Natural killer cell (primary cell): Measurements from ENCODE around the gene ZNF664. TPM values are rescaled to one million over a fixed set of nuclear protein-coding genes. Genes with fewer than 3 reads are reported as not detected.

ENCODE experiments used
- ATAC-seq, 3 donors: fragments of 150-1000 bp in 2 of 3; fragments of 200-7000 bp in 1 of 3; cut with Tn5 transposase; 1 replicate in 1 of 3; 2 replicates in 2 of 3; pipeline ENCODE4 v1.10.0; 2021; ENCODE audit warnings: mild to moderate bottlenecking in 2 of 3, moderate library complexity in 2 of 3
- DNase-seq, 2 donors: peaks; one replicate each; pipeline versions ENCODE4 v3.0.0 to v3.0.0-alpha.2; 2013 to 2021; ENCODE audit warnings: mixed read lengths in 1 of 2
- H3K27ac ChIP-seq: one replicate; pipeline ENCODE4 v1.5.1; 2013; ENCODE audit warnings: mild to moderate bottlenecking, low read length
- H3K27me3 ChIP-seq: one replicate; pipeline ENCODE4 v1.6.1; 2013; ENCODE audit warnings: low read length; ENCODE audit not compliant: control insufficient read depth, insufficient read depth
- H3K36me3 ChIP-seq: one replicate; pipeline ENCODE4 v1.6.1; 2013; ENCODE audit warnings: low read length; ENCODE audit not compliant: control insufficient read depth, insufficient read depth
- H3K4me1 ChIP-seq: one replicate; pipeline ENCODE4 v1.6.1; 2013; ENCODE audit warnings: low read length; ENCODE audit not compliant: control insufficient read depth, insufficient read depth
- H3K4me3 ChIP-seq: one replicate; pipeline ENCODE4 v1.5.1; 2013; ENCODE audit warnings: low read length
- H3K9me3 ChIP-seq: one replicate; pipeline ENCODE4 v1.6.1; 2013; ENCODE audit warnings: low read length; ENCODE audit not compliant: control insufficient read depth, insufficient read depth
- H3K27ac Mint-ChIP-seq, 2 donors: one replicate each; pipeline ENCODE4 v1.8.0; 2022; ENCODE audit warnings: mild to moderate bottlenecking in 2 of 2, mixed read lengths in 2 of 2, moderate library complexity in 1 of 2
- H3K27me3 Mint-ChIP-seq, 2 donors: one replicate each; pipeline ENCODE4 v1.8.0; 2022; ENCODE audit warnings: low read depth in 2 of 2, mixed read lengths in 2 of 2
- H3K36me3 Mint-ChIP-seq: one replicate; pipeline ENCODE4 v1.8.0; 2022; ENCODE audit warnings: mixed read lengths
- H3K4me1 Mint-ChIP-seq, 2 donors: one replicate each; pipeline ENCODE4 v1.8.0; 2022; ENCODE audit warnings: mixed read lengths in 2 of 2
- H3K4me3 Mint-ChIP-seq: one replicate; pipeline ENCODE4 v1.8.0; 2022; ENCODE audit warnings: mild to moderate bottlenecking, moderate library complexity, mixed read lengths
- H3K9me3 Mint-ChIP-seq, 2 donors: one replicate each; pipeline ENCODE4 v1.8.0; 2022; ENCODE audit warnings: mixed read lengths in 2 of 2
- CTCF ChIP-seq: fragments of 200-600 bp; IDR thresholded peaks from one replicate; pipeline ENCODE4 v1.8.0; 2022; ENCODE audit warnings: antibody characterized with exemption
- WGBS: methylation state at CpG from one replicate; pipeline ENCODE4 v1.1.7; 2013; ENCODE audit warnings: missing lambda C conversion rate; ENCODE audit not compliant: insufficient coverage; 5-methylcytosine and 5-hydroxymethylcytosine counted together
- intact Hi-C: fragments of 100-400 bp; cut with micrococcal nuclease; formaldehyde crosslinking; loops from one replicate; pipeline ENCODE4 v1.14.2; 2022
- total RNA-seq, 4 donors: library from RNA; stranded (reverse); fragments of 120-200 nt in 1 of 4; gene quantifications; one replicate each; pipeline versions ENCODE4 v1.2.3 to v1.2.4, GENCODE V29; 2013 to 2022

The ZNF664 gene
- total RNA-seq, 3 donors from 2014 or later (not counting 1 experiment from before 2014, with no cell fraction given), result 36.0 to 47.3 (median 46.9) TPM

- no peak overlapping the region for H3K27ac ChIP-seq
- H3K27ac Mint-ChIP-seq, result no peak overlapping the region
- no peaks in the 10 kb centered on the region for H3K4me1 Mint-ChIP-seq
- H3K4me3 Mint-ChIP-seq, result no peak overlapping the region
- intact Hi-C loops, result no loop called here
- no peaks in the 10 kb centered on the region for H3K9me3 ChIP-seq
- ATAC-seq (no peak), DNase-seq (no peak)
- H3K4me3 ChIP-seq, result no peak overlapping the region
- H3K27me3 ChIP-seq, result no peaks in the 10 kb centered on the region
- peaks cover 0 to 4% of the 10 kb centered on the region in 2 donors for H3K27me3 Mint-ChIP-seq
- no peaks in the 10 kb centered on the region for H3K36me3 ChIP-seq
- H3K36me3 Mint-ChIP-seq, result no peaks in the 10 kb centered on the region
- TF ChIP-seq CTCF, result no peak
- 90% methylated on average over 13 of the region's 14 CpGs for WGBS
- no peaks in the 10 kb centered on the region for H3K9me3 Mint-ChIP-seq
- H3K4me1 ChIP-seq, result no peaks in the 10 kb centered on the region
These were observed 54.0 kb downstream of the ZNF664 start for GRCh38 chr12:124026755-124027745.

- Histone ChIP-seq H3K27me3 (no peaks in the 10 kb centered on the region), H3K4me1 (no peaks in the 10 kb centered on the region), H3K4me3 (no peak overlapping the region), H3K9me3 (no peaks in the 10 kb centered on the region), H3K36me3 (no peaks in the 10 kb centered on the region), H3K27ac (no peak overlapping the region)
- H3K27ac Mint-ChIP-seq, result no peak overlapping the region
- TF ChIP-seq CTCF, result no peak
- H3K36me3 Mint-ChIP-seq, result no peaks in the 10 kb centered on the region
- H3K4me3 Mint-ChIP-seq, result no peak overlapping the region
- DNase-seq (no peak), ATAC-seq (no peak)
- no peaks in the 10 kb centered on the region for H3K9me3 Mint-ChIP-seq
- H3K27me3 Mint-ChIP-seq, result peaks cover 4 to 5% of the 10 kb centered on the region in 2 donors
- H3K4me1 Mint-ChIP-seq, result no peaks in the 10 kb centered on the region
- intact Hi-C loops, result no loop called here
- WGBS, result 88% methylated on average over 17 of the region's 18 CpGs
These were observed 54.9 kb downstream of the ZNF664 start for GRCh38 chr12:124027753-124028554.

GRCh38 chr12:124028555-124028925 is 55.5 kb downstream of the ZNF664 start:
- Mint-ChIP-seq H3K4me3 (no peak overlapping the region), H3K36me3 (no peaks in the 10 kb centered on the region), H3K4me1 (no peaks in the 10 kb centered on the region), H3K9me3 (no peaks in the 10 kb centered on the region), H3K27ac (no peak overlapping the region), H3K27me3 (peaks cover 4 to 10% of the 10 kb centered on the region in 2 donors)
- Histone ChIP-seq H3K27ac (no peak overlapping the region), H3K9me3 (no peaks in the 10 kb centered on the region), H3K27me3 (no peaks in the 10 kb centered on the region), H3K36me3 (no peaks in the 10 kb centered on the region), H3K4me3 (no peak overlapping the region), H3K4me1 (no peaks in the 10 kb centered on the region)
- intact Hi-C loops, result no loop called here
- ATAC-seq, result no peak
- TF ChIP-seq CTCF, result no peak
- DNase-seq, result no peak
- WGBS, result 18% methylated on average over 5 of the region's 5 CpGs
